Endodermal cell (in vitro differentiated cells): ENCODE data around the gene MPRIP. TPM values are rescaled to one million over a fixed set of nuclear protein-coding genes. Genes with fewer than 3 reads are reported as not detected.

Source experiments
- DNase-seq: peaks from one replicate; pipeline ENCODE4 v3.0.0-alpha.2; 2017
- H3K27ac ChIP-seq: 2 replicates; pipeline ENCODE4 v1.5.1; 2013; ENCODE audit warnings: mild to moderate bottlenecking, low read depth, low read length, moderate library complexity
- H3K27me3 ChIP-seq: 2 replicates; pipeline ENCODE4 v1.6.1; 2013; ENCODE audit warnings: mild to moderate bottlenecking, low read length, moderate library complexity; ENCODE audit not compliant: insufficient read depth, control insufficient read depth, poor library complexity, severe bottlenecking
- H3K36me3 ChIP-seq: 2 replicates; pipeline ENCODE4 v1.7.0; 2013; ENCODE audit warnings: mild to moderate bottlenecking, low read length, moderate library complexity; ENCODE audit not compliant: control insufficient read depth, insufficient read depth
- H3K4me1 ChIP-seq: one replicate; pipeline ENCODE4 v1.7.0; 2013; ENCODE audit warnings: low read length; ENCODE audit not compliant: control insufficient read depth, insufficient read depth
- H3K4me3 ChIP-seq: 2 replicates; pipeline ENCODE4 v1.5.1; 2013; ENCODE audit warnings: mild to moderate bottlenecking, low read length, moderate library complexity
- H3K9ac ChIP-seq: 2 replicates; pipeline ENCODE4 v1.6.1; 2013; ENCODE audit warnings: mild to moderate bottlenecking, low read length, moderate library complexity; ENCODE audit not compliant: poor library complexity, severe bottlenecking; ENCODE audit errors: extremely low read depth
- H3K9me3 ChIP-seq: 2 replicates; pipeline ENCODE4 v1.6.1; 2013; ENCODE audit warnings: mild to moderate bottlenecking, low read length, moderate library complexity; ENCODE audit not compliant: control insufficient read depth
- H3K27ac Mint-ChIP-seq: 2 replicates; pipeline ENCODE4 v1.8.0; 2020; ENCODE audit warnings: mixed read lengths
- H3K27me3 Mint-ChIP-seq: 2 replicates; pipeline ENCODE4 v1.8.0; 2021; ENCODE audit warnings: mild to moderate bottlenecking, mixed read lengths; ENCODE audit not compliant: insufficient read depth
- H3K36me3 Mint-ChIP-seq: 2 replicates; pipeline ENCODE4 v1.8.0; 2020; ENCODE audit warnings: low read depth, mixed read lengths
- H3K4me1 Mint-ChIP-seq: 2 replicates; pipeline ENCODE4 v1.8.0; 2020; ENCODE audit warnings: mixed read lengths
- H3K4me3 Mint-ChIP-seq: 2 replicates; pipeline ENCODE4 v1.8.0; 2020; ENCODE audit warnings: mild to moderate bottlenecking, moderate library complexity, mixed read lengths
- H3K9me3 Mint-ChIP-seq: 2 replicates; pipeline ENCODE4 v1.8.0; 2020; ENCODE audit warnings: mild to moderate bottlenecking, mixed read lengths
- CTCF ChIP-seq: fragments of 200-600 bp; sonication (generic); conservative IDR thresholded peaks from 2 replicates; pipeline ENCODE4 v1.5.0; 2021; ENCODE audit warnings: antibody characterized with exemption, mild to moderate bottlenecking
- WGBS, 2 experiments: methylation state at CpG; one replicate each; pipeline versions ENCODE4 v1.1.5 to v1.1.7; 2013; ENCODE audit warnings: missing lambda C conversion rate in 2 of 2, mixed read lengths in 1 of 2; ENCODE audit not compliant: insufficient coverage in 1 of 2, insufficient read length in 1 of 2; 5-methylcytosine and 5-hydroxymethylcytosine counted together
- total RNA-seq, 2 donors: library from RNA; stranded (reverse); fragmentation: NEBNext Ultra II Directional in 1 of 2; extraction: Animal tissue kit (Norgen Biotek cat#: 25700) in 1 of 2; gene quantifications; 2 replicates in 1 of 2; 3 replicates in 1 of 2; pipeline ENCODE4 v1.2.1, GENCODE V29; 2021

Gene MPRIP
- total RNA-seq, 2 donors from 2014 or later: 154 to 155 TPM

- Histone ChIP-seq H3K9me3 (no peaks in the 10 kb centered on the region), H3K36me3 (peaks cover 17% of the 10 kb centered on the region), H3K4me3 (no peak overlapping the region), H3K27ac (peak overlapping the region; percentile 66), H3K9ac (no peak overlapping the region), H3K4me1 (no peaks in the 10 kb centered on the region), H3K27me3 (no peaks in the 10 kb centered on the region)
- no peaks in the 10 kb centered on the region for H3K27me3 Mint-ChIP-seq
- H3K4me1 Mint-ChIP-seq: no peaks in the 10 kb centered on the region
- no peak overlapping the region for H3K4me3 Mint-ChIP-seq
- no peak for DNase-seq
- H3K36me3 Mint-ChIP-seq: peaks cover 9% of the 10 kb centered on the region
- H3K27ac Mint-ChIP-seq: peak overlapping the region; percentile 26
- 88 to 89% methylated on average over 9 to 21 of the region's 21 CpGs for WGBS, 2 experiments
- no peaks in the 10 kb centered on the region for H3K9me3 Mint-ChIP-seq
- no peak for TF ChIP-seq CTCF
Measured at GRCh38 chr17:17126131-17127110, 84.2 kb downstream of the MPRIP start.

- Mint-ChIP-seq H3K9me3 (no peaks in the 10 kb centered on the region), H3K4me3 (no peak overlapping the region), H3K27me3 (no peaks in the 10 kb centered on the region), H3K27ac (peak overlapping the region; percentile 26), H3K36me3 (peaks cover 11% of the 10 kb centered on the region), H3K4me1 (no peaks in the 10 kb centered on the region)
- no peaks in the 10 kb centered on the region for H3K9me3 ChIP-seq
- H3K9ac ChIP-seq: no peak overlapping the region
- H3K27ac ChIP-seq: no peak overlapping the region
- 87 to 92% methylated on average over 3 to 5 of the region's 6 CpGs for WGBS, 2 experiments
- H3K36me3 ChIP-seq: peaks cover 22% of the 10 kb centered on the region
- no peak overlapping the region for H3K4me3 ChIP-seq
- no peaks in the 10 kb centered on the region for H3K4me1 ChIP-seq
- no peaks in the 10 kb centered on the region for H3K27me3 ChIP-seq
- DNase-seq: no peak
- TF ChIP-seq CTCF: no peak
Measured at GRCh38 chr17:17127156-17127555, 84.9 kb downstream of the MPRIP start.

- H3K36me3 Mint-ChIP-seq: peaks cover 11% of the 10 kb centered on the region
- H3K27ac Mint-ChIP-seq: no peak overlapping the region
- Histone ChIP-seq H3K9me3 (no peaks in the 10 kb centered on the region), H3K27ac (no peak overlapping the region), H3K4me1 (no peaks in the 10 kb centered on the region), H3K9ac (no peak overlapping the region), H3K4me3 (no peak overlapping the region), H3K36me3 (peaks cover 22% of the 10 kb centered on the region), H3K27me3 (no peaks in the 10 kb centered on the region)
- TF ChIP-seq CTCF: no peak
- no peaks in the 10 kb centered on the region for H3K27me3 Mint-ChIP-seq
- no peak overlapping the region for H3K4me3 Mint-ChIP-seq
- 86 to 97% methylated on average over 6 to 11 of the region's 11 CpGs for WGBS, 2 experiments
- H3K4me1 Mint-ChIP-seq: no peaks in the 10 kb centered on the region
- DNase-seq: no peak
- no peaks in the 10 kb centered on the region for H3K9me3 Mint-ChIP-seq
Measured at GRCh38 chr17:17127730-17128291, 85.6 kb downstream of the MPRIP start.
